GM21515 (cell line): ENCODE data around the gene NDST3.
"Not testable (repeated sequence)": the region's sequence is repeated elsewhere in the genome, so short reads cannot be mapped to it uniquely, and the experiment has no call there.

Experiments
- ATAC-seq: cut with Tn5 transposase; IDR thresholded peaks from one replicate; pipeline ENCODE4 v1.9.1; 2021; ENCODE audit not compliant: unreplicated experiment

The NDST3 gene

DNA sequence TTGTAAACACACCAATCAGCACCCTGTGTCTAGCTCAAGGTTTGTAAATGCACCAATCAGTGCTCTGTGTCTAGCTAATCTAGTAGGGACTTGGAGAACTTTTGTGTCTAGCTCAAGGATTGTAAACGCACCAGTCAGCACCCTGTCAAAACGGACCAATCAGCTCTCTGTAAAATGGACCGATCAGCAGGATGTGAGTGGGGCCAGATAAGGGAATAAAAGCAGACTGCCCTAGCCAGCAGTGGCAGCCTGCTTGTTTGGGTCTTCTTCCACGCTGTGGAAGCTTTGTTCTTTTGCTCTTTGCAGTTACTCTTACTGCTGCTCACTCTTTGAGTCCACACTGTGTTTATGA, 231.8 kb downstream of the NDST3 start:
- ATAC-seq = not testable (repeated sequence)

DNA sequence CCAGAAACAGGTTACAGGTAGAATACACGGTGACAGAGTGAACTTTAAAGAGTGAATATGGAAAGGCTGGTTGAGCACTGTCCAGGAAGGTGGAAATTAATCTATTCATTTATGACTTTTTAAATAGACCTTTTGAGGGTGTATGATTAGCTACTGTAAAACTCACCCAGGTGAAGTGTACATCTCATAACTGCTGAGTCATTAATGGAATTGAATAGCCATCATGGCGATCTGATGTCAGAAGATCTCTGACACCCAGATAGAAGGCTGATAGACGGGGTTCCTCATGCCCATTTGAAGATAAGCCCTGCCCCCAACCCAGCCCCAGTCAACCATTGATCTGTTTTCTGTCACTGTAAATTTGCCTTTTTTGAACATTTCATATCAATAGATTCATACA, 234.5 kb downstream of the NDST3 start:
- ATAC-seq = no peak

DNA sequence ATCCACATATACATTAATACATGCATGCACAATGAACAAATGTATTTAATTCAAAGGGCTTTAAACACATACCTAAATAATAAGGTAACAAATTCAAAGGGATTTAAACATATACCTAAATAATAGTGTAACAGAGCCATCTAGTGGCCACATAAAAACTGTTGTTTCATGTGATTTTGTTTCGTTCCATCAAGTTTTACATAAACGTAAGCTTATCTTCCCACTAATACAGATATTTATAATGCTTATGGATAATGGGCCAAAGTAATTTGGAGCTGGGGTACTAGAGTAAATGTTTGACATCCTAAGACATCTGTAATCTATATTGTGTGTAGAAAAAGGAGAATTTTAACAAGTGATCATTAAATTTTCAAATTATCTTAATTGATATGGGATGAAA, 236.2 kb downstream of the NDST3 start:
- ATAC-seq = no peak

DNA sequence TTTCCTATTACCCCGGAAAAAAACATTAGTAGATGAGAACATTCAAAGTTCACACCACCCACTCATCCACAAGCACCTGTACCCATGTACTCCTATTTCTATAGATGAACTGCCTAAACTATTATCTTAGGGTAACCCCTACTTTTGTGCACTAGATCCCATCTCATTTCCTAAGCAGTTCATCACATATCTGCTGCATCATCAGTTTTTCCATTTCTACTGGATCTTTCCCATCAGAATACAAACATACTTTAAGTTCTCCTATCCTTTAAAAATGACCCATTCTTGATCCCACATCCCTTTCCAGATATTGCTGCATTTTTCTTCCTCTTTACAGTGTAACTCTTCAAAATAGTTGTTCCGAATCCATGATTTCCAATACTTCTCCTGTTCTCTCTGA, 237.5 kb downstream of the NDST3 start:
- no peak for ATAC-seq

DNA sequence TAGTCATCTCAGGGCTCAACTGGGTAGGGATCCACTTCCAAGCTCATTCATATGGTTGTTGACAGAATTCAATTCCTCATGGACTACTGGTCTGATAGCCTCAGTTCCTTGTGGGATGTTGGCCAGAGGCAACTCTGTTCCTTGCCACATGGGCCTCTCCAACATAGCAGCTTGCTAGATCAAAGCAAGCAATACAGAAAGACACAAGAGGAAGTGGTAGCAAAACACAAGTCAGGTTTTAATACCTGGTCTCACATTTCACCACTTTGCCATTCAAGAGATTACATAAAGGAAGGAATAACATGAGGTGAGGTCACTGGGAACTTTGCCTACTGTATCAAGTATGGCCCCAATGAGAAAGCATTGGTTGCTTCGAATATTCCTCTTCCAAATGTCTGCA, 239.4 kb downstream of the NDST3 start:
- ATAC-seq = no peak

DNA sequence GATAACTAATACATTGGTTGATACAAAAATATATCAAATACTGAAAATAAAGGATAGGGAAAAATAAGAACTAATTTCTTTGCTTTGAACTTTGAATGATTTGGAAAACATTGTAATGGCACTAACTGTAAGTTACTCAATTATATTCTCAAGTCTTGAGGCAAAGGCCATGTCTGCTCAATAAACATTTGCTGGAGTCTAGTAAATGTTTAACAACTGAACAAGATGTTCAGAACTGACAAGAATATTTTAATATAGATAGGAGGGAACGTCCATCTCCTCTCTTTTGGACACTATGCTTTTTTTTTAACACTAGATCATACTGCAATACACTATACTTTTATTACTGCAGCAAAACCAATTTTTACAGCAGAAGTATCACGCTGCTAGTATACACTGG, 242.3 kb downstream of the NDST3 start:
- no peak for ATAC-seq

DNA sequence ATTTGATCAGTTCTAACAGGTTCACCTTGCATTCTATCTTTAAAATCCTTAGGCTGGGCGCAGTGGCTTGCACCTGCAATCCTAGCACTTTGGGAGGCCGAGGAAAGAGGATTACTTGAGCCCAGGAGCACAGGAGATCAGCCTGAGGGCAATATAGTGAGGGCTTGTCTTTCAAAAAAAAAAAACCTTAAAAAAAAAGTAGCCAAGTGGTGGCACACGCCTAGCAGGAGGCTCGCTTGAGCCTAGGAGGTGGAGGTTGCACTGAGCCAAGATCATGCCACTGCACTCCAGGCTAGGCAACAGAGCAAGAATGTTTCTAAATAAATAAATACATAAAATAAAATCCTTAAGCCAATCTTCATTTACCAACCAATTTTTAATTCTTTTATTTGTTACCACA, 243.0 kb downstream of the NDST3 start:
- no peak for ATAC-seq

DNA sequence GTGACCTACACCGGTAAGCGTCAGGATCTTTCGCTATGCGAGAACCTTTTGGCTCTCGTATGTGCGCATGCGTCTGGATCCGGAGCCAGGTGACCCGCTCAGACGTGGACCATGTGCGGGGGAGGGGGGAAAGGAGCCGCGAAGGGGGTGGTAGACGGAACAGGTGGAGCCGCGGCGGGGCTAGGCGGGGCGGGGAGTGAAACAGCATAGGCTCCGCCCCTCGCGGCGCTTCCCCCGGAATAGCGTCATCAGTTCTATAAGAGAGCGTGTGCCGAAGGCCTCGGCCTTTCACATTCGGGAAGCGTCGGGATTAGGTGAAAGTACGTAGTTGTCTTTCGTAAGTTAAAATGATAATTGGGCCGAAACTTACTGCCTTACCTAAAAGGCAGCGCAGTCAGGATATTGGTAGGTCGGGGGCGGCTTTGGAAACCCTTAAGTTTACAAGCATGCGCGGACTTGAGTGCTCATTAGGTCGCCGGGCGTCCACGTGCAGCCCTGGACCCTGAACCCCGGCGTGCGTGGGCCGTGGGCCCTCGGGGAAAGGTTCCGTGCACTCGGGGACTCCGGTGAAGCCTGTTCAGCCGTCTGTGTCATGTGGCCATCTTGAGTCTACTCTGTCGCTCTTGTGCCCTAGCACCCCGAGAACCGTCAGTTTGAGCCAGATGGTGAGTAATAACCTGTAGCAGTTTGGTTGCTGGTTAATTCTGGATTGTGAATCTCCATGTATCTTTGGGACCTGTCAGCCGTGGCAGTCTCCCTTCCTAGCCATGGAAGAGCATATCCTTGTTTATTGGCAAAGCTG, 244.4 kb downstream of the NDST3 start:
- ATAC-seq = peak; percentile 83

DNA sequence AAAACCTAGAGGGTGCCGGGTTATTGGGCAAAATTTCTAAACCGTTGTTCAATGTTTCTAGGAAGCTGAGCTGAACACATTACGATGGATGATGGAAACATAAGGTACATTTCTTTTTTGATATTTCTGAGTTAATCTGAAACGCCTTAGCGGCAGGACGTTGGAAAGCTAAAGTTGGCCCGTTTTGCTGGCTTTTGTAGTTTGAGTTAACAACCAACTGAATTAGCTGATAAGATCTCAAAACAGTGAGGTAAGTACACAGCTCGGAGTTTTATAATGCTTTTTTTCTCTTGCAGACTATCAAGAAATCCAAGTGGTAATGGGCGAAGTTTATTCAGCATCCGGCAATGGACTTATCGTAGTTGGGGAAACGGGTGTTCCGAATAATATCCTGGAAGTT, 245.0 kb downstream of the NDST3 start:
- no peak for ATAC-seq

DNA sequence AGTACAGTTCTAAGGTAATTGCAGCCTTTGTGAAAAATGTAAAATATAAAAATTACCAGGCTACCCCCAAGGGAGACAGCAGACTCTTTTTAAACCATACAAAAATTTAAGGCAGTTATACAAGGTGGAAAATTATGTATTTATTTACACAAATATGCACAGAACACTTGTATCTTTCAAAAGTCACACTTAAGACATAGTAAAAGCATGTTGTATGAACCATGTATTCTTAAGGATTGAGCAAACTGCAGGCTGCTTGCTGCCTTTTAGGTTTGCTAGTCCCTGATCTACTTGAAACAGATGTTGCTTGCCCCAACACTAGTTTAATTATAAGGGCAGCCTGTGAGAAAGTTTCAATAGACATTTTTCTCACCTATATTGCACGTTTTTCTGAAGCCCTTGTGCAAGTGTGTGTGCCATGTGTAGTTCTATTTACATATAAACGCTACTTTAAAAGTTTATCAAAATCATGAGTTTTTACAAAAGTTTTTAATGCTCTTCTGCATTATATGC, 245.7 kb downstream of the NDST3 start:
- ATAC-seq = no peak

DNA sequence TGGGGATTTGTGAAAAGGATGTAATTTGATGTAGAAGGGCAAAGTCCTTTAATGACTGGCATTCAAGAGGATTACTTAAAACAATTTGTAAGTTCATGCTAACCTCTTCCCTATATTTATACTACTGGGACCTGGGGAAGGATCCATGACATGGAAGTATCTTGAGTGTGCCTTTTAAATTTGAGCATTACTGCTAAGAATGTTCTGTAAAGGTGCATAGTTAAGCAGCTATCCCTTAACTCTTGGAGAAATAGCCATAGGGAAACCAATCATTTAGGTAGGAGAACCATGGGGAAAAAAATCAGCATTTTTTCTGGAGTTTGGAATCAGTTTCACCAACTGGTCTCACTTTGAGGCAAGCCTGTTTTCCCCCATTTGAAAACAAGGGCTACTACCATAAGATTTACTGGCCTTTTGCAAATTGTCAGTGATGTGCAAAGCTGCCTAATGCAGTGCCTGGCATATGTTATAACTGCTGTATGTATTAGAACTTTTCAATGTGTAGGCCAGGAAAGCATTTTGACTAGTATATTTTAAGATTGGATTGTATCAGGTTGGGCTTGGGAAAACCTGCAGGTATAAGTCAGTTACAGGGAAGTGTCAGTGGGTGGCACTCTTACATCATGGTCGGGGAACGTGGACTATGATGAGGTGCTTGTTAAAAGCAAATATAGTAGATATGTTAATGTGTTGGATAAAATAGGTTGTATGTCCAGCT, 246.4 kb downstream of the NDST3 start:
- ATAC-seq = peak; percentile 36

DNA sequence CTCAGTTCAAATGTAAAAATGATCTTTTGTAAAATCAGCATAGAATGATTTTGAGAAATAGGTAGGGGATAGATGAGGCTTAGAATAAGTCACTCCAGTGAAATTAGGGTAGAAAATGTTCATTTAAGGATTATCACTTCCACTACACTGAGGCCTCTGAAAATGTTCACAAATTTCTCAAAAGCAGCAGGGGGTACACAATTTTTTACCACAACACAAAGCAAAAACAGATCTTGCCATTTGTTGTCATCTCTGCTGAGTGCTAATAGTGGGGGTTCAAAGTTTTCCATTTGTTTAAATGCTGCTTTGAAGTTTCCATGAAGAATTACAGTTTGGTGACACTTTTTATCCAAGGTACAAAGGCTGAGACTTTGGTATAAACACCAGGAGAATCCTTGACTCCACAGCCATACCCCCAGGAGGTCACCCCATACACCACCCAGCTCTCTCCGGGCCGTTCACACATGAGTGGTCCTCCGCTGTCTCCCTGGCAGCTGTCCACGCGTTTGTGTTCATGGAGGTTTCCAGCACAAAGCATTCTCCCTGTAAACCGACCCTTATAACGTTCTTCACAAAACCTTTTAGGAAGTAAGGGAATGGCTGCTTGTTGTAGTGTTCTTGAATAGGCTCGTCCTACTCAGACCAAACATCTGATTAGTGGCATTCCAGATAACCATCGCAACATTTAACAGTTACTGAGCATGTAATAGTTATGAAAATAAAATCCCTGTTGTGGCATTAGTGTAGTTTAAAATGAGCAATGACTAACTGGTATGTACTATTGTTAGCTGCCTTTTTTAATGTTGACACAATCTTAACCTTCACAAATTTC, 247.5 kb downstream of the NDST3 start:
- no peak for ATAC-seq

DNA sequence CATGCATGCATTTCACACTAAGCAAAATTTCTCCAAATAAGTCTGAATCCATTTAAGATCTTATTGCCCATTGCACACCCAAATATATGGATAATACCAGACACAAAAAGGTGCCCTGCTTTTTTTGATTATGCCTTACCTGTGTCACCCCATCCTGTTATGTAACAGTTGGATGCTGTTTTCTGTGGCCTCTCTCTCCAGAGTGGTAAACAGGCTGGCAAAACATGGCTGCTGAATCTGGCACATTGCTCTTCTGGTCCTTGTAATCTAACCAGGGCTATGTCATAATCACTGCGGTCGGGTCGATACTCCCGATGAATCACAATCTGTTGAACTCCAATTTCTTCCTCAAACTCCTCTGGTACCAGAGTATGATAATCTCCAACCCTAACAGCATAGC, 248.4 kb downstream of the NDST3 start:
- ATAC-seq = no peak

DNA sequence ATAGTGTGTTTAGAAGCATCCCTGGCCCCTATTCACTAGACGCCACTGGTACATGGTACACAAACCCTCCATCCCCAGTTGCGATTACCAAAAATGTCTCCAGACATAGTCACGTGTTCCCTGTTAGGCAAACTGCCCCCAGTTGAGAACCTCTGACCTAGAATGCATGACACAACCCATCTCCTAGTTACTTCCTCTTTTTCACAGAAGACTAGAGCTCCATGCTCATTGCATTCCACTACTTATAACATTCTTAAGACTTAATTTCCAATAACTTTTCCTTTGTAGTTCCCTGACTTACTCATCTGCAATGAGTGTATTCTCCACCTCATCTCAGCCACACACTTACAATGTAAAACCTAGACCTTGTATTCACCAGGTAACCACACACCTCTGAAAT, 249.9 kb downstream of the NDST3 start:
- peak; percentile 55 for ATAC-seq

DNA sequence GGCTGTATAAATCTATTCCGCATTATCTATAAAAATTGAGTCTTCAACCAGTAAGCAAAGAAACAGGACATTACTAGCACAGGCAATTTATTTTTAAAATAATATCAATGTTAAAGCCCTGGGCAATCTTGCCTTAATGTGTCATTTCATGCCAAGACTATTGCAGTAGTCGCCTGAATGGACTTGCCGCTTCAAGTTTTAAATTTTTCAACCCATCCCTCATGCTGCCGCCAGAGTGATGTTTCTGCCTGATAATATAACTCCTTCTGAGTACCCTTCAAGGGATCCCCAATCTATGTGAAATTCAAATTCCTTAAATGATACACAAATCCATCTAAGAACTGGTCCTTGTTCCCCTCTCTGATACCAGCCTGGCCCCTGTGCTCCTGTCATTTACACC, 251.6 kb downstream of the NDST3 start:
- no peak for ATAC-seq

DNA sequence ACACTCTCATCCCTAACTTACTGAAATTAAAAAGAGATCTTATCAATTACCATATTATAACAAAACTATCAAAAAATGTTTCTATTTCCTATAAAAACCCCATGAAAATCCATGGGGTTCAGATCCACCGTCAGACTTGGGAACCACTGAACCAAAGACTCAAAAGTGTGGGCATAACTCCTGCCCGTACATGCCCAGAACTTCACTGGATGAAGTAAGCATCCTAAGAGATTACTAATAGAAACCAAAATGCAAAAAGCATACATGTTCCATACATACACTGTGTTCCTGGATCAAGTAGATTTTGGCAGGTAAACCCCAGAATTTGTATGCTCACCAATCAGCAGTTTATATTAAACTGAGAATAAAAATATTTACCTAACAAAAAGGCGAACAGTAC, 252.4 kb downstream of the NDST3 start:
- ATAC-seq = no peak

DNA sequence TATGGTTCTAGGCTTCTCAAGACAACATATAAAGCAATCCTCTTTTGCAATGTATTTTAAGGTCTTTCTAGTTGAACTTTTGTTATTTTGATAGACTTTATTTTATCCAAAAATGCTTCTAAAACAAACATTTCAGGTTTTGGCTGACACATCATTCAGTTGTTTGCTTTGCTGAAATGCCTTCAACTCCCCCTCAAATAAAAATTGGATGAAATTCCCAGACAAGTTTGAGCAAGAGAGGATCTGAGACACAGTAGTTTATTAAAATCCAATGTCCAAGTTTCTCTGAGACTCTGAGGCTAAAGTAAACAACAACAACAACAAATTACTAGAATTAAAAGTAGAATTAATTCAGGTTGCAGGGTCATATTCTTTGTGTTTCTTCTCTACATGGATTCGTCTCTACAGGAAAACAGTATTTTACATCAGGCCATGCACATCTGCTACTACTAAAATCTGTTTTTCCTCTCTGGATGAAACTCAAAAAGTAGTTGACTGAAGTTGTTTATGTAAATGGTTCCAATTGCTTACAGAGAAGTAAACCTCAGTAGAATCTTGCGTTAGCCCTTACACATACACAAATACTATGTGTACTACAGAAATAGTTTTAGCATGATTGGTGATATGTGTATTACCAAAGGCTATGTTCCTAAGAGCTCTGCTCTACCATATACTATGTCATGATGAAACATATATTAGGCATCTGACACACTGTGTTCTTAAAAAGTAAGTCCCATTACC, 253.6 kb downstream of the NDST3 start:
- no peak for ATAC-seq

DNA sequence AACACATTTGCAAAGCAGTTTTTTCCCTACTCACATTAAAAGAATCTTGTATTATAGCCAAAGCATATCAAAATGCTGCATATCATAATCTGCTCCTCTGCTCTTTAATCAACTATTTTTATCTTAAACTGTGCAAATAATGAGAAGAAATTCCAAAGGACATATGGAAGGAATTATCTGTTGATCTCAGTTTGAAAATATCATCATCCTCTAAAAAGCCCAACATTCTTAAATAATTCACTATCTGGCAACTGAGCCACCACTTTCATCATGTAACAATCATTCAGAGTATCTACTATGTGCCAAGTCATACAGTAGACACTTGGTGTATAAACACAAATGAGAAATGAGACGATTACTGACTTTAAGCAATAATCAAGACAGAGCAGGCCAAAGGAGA, 255.5 kb downstream of the NDST3 start:
- ATAC-seq = no peak

DNA sequence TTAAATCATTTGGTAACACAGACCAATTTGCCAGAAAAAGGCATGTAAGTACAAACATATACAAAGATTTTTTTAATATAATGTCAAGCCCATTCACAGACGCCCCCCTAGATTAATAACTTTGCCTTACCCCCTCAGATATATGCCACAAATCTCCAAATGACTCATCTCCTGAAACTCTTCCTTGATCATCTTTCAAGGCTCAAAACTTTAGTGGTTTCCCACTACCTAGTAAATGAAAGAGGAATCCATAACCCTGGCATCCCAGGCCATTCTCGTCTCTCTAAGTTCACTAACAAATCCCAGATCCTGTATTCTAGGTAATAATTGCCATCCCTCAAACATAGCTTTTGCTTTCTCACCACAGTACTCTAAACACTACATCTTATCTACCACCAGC, 256.7 kb downstream of the NDST3 start:
- ATAC-seq = no peak

DNA sequence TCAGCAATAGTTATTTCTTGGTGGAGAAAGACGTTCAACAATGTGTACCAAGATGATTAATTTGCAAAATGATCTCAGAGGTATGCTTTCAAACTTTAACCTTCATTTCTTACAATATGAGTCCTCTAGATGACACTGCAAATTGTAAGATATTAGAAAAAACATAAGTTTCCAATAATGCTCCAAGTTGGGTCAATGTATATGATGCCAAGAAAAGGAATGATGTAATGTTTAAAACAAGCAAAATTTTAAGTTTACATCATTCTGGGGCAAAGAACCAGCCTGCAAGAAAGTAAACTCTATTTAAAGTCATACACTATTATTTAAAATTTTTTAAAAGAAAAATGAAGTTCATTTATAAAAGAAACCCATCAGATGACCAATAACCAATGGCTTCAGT, 262.4 kb downstream of the NDST3 start:
- no peak for ATAC-seq

DNA sequence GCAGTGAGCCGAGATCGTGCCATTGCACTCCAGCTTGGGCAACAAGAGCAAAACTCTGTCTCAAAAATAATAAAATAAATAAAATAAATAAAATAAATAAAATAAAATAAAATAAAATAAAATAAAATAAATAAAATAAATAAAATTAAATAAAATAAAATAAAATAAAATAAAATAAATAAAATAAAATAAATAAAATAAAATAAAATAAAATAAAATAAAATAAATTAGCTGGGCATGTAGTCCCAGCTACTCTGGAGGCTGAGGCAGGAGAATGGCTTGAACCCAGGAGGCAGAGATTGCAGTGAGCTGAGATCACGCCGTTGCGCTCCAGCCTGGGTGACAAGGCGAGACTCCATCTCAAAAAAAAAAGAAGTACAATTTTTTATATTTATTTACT, 265.3 kb downstream of the NDST3 start:
- not testable (repeated sequence) for ATAC-seq
